ENCODE results near the gene PROSER2.

Gene PROSER2

DNA sequence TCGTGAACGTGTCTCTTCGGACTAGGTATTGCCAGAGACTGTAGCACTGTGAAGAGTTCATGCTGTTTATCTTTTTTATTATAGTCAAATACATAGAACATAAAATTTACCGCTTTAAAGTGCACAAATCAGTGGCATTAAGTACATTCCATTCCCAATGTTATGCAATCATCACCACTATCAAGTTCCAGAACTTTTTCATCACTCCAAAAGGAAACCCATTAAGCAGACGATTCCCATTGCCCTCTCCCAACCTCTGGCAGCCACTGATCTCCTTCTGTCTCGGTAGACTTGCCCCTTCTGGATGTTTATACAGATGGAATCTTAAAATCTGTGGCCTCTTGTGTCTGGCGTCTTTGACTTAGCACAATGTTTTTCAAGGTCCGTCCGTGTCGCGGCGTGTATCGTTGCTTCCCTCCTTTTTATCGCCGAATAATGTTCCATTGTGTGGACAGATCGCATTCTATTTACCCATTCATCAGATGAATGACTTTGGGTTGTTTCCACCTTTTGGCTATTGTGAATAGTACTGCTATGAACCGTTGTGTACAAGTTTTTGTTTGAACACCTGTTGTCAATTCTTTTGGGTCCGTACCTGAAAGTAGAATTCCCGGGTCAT, 2.7 kb downstream of the PROSER2 start:
- Mint-ChIP-seq H3K4me3 (no peak overlapping the region), H3K9me3 (no peaks in the 10 kb centered on the region), H3K27ac (no peak overlapping the region), H3K27me3 (ENCODE audit: low read depth, poor library complexity) (peaks cover 68% of the 10 kb centered on the region), H3K36me3 (ENCODE audit: low read depth) (no peaks in the 10 kb centered on the region), H3K4me1 (peaks cover 21% of the 10 kb centered on the region)
- TF ChIP-seq, protein P1, sequence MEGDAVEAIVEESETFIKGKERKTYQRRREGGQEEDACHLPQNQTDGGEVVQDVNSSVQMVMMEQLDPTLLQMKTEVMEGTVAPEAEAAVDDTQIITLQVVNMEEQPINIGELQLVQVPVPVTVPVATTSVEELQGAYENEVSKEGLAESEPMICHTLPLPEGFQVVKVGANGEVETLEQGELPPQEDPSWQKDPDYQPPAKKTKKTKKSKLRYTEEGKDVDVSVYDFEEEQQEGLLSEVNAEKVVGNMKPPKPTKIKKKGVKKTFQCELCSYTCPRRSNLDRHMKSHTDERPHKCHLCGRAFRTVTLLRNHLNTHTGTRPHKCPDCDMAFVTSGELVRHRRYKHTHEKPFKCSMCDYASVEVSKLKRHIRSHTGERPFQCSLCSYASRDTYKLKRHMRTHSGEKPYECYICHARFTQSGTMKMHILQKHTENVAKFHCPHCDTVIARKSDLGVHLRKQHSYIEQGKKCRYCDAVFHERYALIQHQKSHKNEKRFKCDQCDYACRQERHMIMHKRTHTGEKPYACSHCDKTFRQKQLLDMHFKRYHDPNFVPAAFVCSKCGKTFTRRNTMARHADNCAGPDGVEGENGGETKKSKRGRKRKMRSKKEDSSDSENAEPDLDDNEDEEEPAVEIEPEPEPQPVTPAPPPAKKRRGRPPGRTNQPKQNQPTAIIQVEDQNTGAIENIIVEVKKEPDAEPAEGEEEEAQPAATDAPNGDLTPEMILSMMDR (IDR thresholded peaks at IDR 0.05), result no peak
- DNase-seq, result no peak

DNA sequence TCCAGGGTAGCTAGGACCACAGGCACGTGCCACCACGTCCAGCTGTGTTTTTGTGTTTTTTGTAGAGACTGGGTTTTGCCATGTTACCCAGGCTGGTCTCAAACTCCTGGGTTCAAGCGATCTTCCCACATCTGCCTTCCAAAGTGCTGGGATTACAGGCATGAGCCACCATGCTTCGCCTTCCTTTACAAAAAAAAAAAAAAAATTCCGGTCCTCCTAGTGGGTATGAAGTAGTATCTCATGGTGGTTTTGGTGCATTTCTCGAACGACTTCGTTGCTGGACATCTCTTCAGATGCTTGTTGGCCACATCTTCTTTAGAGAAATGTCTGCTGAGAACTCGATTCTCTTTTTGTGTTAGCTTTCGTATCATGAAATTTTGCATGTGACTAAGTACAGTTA, 3.9 kb downstream of the PROSER2 start:
- Mint-ChIP-seq H3K27ac (no peak overlapping the region), H3K4me1 (peaks cover 32% of the 10 kb centered on the region), H3K27me3 (ENCODE audit: low read depth, poor library complexity) (peaks cover 65% of the 10 kb centered on the region), H3K9me3 (no peaks in the 10 kb centered on the region), H3K4me3 (no peak overlapping the region), H3K36me3 (ENCODE audit: low read depth) (no peaks in the 10 kb centered on the region)
- TF ChIP-seq, protein P1 (IDR thresholded peaks at IDR 0.05), result no peak
- DNase-seq, result no peak

DNA sequence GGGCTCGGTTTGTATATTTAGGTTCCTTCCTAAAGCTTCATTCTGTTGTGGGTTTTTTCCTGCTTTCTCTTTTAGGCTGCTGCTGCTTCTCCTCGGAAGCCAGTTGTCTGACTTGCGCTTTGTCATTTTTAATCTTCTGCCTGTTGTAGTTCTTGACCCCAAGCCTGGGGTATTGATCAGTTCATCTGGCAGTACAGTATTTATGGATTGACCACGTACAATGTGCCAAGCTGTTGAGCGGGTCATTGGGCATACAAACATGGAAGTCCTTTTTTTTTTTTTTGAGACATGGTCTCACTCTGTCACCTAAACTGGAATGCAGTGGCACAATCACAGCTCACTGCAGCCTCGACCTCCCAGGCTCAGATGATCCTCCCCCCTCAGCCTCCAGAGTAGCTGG, 4.3 kb downstream of the PROSER2 start:
- TF ChIP-seq, protein P1 (IDR thresholded peaks at IDR 0.05), result no peak

DNA sequence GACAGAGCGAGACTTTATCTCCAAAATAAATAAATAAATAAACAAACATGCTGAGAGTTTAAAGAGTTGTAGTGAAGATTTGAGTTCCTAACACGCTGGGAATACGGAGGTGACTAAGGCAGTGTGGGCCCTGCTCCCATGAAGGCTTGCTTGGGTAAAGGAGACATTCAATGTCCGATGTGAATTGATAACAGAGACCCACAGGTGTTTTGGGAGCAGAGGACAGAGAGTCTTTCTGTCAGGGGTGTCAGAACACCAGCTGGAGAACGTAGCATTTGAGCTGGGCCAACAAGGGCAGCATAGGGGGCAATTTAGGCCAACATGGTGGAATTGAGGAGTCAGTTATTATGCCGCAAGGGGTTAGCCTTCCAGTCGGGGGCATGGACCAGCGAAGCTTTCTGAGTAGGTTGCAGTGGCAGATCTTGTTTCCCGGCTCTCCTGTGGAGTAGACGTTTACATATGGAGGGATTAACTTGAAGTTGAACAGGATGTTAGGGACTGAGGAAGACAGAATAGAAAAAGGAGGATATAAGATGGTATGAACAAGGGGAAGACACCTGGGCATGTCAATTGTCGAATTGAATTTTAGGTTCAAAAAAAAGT, 5.6 kb downstream of the PROSER2 start:
- TF ChIP-seq, protein P1 (IDR thresholded peaks at IDR 0.05), result no peak
- no peak overlapping the region for H3K27ac Mint-ChIP-seq
- no peaks in the 10 kb centered on the region for H3K36me3 Mint-ChIP-seq (ENCODE audit: low read depth)
- peaks cover 53% of the 10 kb centered on the region for H3K27me3 Mint-ChIP-seq (ENCODE audit: low read depth, poor library complexity)
- no peaks in the 10 kb centered on the region for H3K9me3 Mint-ChIP-seq
- no peak for DNase-seq
- H3K4me1 Mint-ChIP-seq, result peaks cover 43% of the 10 kb centered on the region
- no peak overlapping the region for H3K4me3 Mint-ChIP-seq

More for the DNA sequence above, 4.3 kb downstream of the PROSER2 start:
- Mint-ChIP-seq H3K9me3 (no peaks in the 10 kb centered on the region), H3K36me3 (ENCODE audit: low read depth) (no peaks in the 10 kb centered on the region), H3K27ac (no peak overlapping the region), H3K4me3 (no peak overlapping the region), H3K27me3 (ENCODE audit: low read depth, poor library complexity) (peaks cover 61% of the 10 kb centered on the region), H3K4me1 (peaks cover 36% of the 10 kb centered on the region)
- no peak for DNase-seq

DNA sequence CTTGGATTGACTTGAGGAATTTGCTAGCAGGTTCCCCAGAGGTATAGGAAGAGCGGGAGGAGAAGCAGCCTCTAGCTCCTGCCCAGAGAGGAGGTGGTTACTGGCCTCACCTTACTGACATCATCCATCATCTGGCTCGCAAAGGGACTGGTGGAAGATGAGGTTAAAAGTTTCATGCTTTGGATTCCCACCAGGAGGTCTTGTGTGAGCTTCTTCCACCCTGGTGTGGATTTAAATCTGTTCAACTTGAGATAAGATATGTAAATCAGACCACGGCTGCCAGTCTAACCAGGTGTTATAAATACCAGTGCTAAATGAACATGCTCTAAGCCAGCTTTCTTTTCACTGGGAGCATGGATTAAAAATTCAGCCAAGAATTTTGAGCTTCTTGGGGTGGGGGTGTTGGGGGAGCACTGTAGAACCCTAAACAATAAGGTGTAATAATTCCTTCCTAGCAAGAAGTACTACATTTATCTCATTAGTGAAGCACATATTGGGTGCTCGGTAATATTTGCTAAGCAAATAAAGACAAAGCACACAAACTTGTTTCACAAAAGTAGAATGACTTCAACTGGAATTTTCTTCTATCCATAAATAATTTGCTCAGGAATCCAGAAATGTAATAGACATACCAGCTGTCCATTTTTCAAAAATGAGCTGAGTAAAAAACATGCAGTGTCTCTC, 7.8 kb downstream of the PROSER2 start:
- Mint-ChIP-seq H3K27ac (no peak overlapping the region), H3K4me3 (no peak overlapping the region), H3K36me3 (ENCODE audit: low read depth) (no peaks in the 10 kb centered on the region), H3K27me3 (ENCODE audit: low read depth, poor library complexity) (peaks cover 31% of the 10 kb centered on the region), H3K9me3 (no peaks in the 10 kb centered on the region), H3K4me1 (peaks cover 34% of the 10 kb centered on the region)
- no peak for DNase-seq
- TF ChIP-seq, protein P1 (IDR thresholded peaks at IDR 0.05), result no peak
